Ovary (tissue), 3 donors: Measurements from ENCODE around the gene CDC25A.

Experiments
- CTCF ChIP-seq, 3 donors: fragments of 450-650 bp in 2 of 3; fragments of 200-600 bp in 1 of 3; IDR thresholded peaks; one replicate each; pipeline versions ENCODE4 v1.5.1 to v1.8.0; 2016 to 2022; ENCODE audit warnings: antibody characterized with exemption in 3 of 3, mild to moderate bottlenecking in 1 of 3
- POLR2A ChIP-seq: fragments of 450-650 bp; IDR thresholded peaks from one replicate; pipeline ENCODE4 v1.6.1; 2017; ENCODE audit warnings: antibody characterized with exemption, mild to moderate bottlenecking, moderate library complexity
- donor health status: DM: no; HTN: no; CAD: no.

GRCh38 chr3:48186631-48187300, 1.5 kb downstream of the CDC25A start:
- no peak for TF ChIP-seq CTCF (IDR thresholded peaks at IDR 0.05)
- no peak for TF ChIP-seq POLR2A
